ENCODE measurements around the gene ENO2. TPM values are rescaled to one million over a fixed set of nuclear protein-coding genes. Genes with fewer than 3 reads are reported as not detected.
A peak's percentile ranks its signal among the peaks of the same experiment; 100 is the strongest.
"Not testable (repeated sequence)": the region's sequence is repeated elsewhere in the genome, so short reads cannot be mapped to it uniquely, and the experiment has no call there.

The ENO2 gene
- total RNA-seq, 1 donor from 2014 or later = 41.8 TPM

GRCh38 chr12:6873094-6874014 lies 41.0 kb upstream of the ENO2 start, which contains the start of gene SPSB2:
TSS of gene SPSB2 (minus strand) at chr12:6873303. CDS start at chr12:6872901, 402 bp downstream.
- ATAC-seq (peak; percentile 94), DNase-seq (peak; percentile 100)
- Histone ChIP-seq H3K4me1 (peaks cover 34% of the 10 kb centered on the region), H3K9me3 (no peaks in the 10 kb centered on the region), H3K27me3 (no peaks in the 10 kb centered on the region), H3K27ac (peak within 1 kb of the TSS; percentile 89), H3K4me3 (peak within 1 kb of the TSS; percentile 96), H3K36me3 (peaks cover 33% of the 10 kb centered on the region)
- TF ChIP-seq, protein P1, sequence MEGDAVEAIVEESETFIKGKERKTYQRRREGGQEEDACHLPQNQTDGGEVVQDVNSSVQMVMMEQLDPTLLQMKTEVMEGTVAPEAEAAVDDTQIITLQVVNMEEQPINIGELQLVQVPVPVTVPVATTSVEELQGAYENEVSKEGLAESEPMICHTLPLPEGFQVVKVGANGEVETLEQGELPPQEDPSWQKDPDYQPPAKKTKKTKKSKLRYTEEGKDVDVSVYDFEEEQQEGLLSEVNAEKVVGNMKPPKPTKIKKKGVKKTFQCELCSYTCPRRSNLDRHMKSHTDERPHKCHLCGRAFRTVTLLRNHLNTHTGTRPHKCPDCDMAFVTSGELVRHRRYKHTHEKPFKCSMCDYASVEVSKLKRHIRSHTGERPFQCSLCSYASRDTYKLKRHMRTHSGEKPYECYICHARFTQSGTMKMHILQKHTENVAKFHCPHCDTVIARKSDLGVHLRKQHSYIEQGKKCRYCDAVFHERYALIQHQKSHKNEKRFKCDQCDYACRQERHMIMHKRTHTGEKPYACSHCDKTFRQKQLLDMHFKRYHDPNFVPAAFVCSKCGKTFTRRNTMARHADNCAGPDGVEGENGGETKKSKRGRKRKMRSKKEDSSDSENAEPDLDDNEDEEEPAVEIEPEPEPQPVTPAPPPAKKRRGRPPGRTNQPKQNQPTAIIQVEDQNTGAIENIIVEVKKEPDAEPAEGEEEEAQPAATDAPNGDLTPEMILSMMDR (IDR thresholded peaks at IDR 0.05) = no peak
- intact Hi-C loops (cut with DNase I) = loop anchor here (10.0 kb wide), 1 partner anchor 61 kb away; no protein-coding TSS in a partner anchor

GRCh38 chr12:6874015-6874368 lies 40.4 kb upstream of the ENO2 start:
- intact Hi-C loops (cut with DNase I) = loop anchor here (10.0 kb wide), 1 partner anchor 61 kb away; no protein-coding TSS in a partner anchor

GRCh38 chr12:6879824-6880223 lies 34.6 kb upstream of the ENO2 start:
- ATAC-seq = peak; percentile 26
- Histone ChIP-seq H3K27ac (peak overlapping the region; percentile 68), H3K36me3 (peaks cover 21% of the 10 kb centered on the region)
- H3K4me3 ChIP-seq, H3K4me1 ChIP-seq, H3K9me3 ChIP-seq, H3K27me3 ChIP-seq: not testable (repeated sequence)
- intact Hi-C loops (cut with DNase I) = loop anchor here (10.0 kb wide), 1 partner anchor 55 kb away; no protein-coding TSS in a partner anchor
- peak; percentile 81 for DNase-seq

More at GRCh38 chr12:6874015-6874368, 40.4 kb upstream of the ENO2 start:
- H3K4me3 ChIP-seq = peak overlapping the region; percentile 96
- H3K9me3 ChIP-seq, ATAC-seq, H3K27me3 ChIP-seq, DNase-seq: not testable (repeated sequence)
- peak overlapping the region; percentile 89 for H3K27ac ChIP-seq
- peaks cover 33% of the 10 kb centered on the region for H3K36me3 ChIP-seq
- H3K4me1 ChIP-seq = peaks cover 27% of the 10 kb centered on the region

- Histone ChIP-seq H3K4me1 (peaks cover 8% of the 10 kb centered on the region), H3K4me3 (no peak overlapping the region), H3K27ac (no peak overlapping the region), H3K36me3 (peaks cover 16% of the 10 kb centered on the region), H3K27me3 (no peaks in the 10 kb centered on the region), H3K9me3 (no peaks in the 10 kb centered on the region)
- TF ChIP-seq, protein P1 (IDR thresholded peaks at IDR 0.05) = no peak
- ATAC-seq (no peak), DNase-seq (no peak)
- intact Hi-C loops (cut with DNase I) = no loop called here
These were observed 31.1 kb upstream of the ENO2 start for GRCh38 chr12:6883252-6883651.

DNA sequence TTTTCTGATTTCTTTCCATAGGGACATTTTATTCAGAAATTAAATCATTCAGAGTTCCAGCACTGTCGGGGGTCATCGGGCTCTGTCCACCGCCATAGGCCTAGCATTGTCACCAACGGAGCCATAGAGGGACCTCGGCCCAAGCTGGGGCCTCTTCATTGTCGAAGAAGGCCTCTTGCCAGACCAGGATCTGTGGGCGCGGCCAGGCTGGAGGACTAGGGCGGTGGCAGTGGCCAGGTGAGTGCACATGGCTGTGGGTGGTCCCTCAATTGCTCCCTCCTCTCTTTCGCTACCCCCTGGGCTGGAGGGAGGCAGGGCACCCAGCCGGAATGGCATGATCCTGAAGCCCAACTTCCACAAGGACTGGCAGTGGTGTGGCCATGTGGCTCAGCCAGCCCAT lies 30.7 kb upstream of the ENO2 start:
- ATAC-seq = no peak
- H3K36me3 ChIP-seq = peaks cover 16% of the 10 kb centered on the region
- intact Hi-C loops (cut with DNase I) = no loop called here
- H3K27me3 ChIP-seq = no peaks in the 10 kb centered on the region
- TF ChIP-seq, protein P1 (IDR thresholded peaks at IDR 0.05) = no peak
- no peak overlapping the region for H3K4me3 ChIP-seq
- no peak for DNase-seq
- H3K4me1 ChIP-seq = peaks cover 8% of the 10 kb centered on the region
- H3K27ac ChIP-seq = no peak overlapping the region
- no peaks in the 10 kb centered on the region for H3K9me3 ChIP-seq

DNA sequence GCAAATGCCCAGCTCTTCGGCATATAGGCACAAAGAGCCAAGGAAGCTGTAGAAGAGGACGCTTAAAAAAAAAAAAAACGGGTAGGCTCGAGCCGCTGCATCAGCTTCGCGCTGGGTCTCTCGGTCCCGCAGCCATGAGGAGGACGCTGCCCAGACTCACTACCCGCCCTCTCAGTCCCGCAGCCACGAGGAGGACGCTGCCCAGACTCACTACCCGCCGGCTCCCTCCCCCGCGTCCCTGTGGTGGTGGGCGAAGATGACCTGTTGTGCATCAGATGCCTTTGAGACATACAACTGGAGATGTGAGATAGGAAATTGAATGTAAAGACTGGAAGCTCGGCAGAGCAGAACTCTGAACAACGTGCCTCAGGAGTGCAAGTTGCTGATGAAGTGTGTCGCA lies 29.8 kb upstream of the ENO2 start:
- ATAC-seq (no peak), DNase-seq (no peak)
- H3K4me3 ChIP-seq = no peak overlapping the region
- peaks cover 8% of the 10 kb centered on the region for H3K4me1 ChIP-seq
- no peaks in the 10 kb centered on the region for H3K27me3 ChIP-seq
- H3K9me3 ChIP-seq = no peaks in the 10 kb centered on the region
- peaks cover 16% of the 10 kb centered on the region for H3K36me3 ChIP-seq
- intact Hi-C loops (cut with DNase I) = no loop called here
- H3K27ac ChIP-seq = no peak overlapping the region
- TF ChIP-seq, protein P1 (IDR thresholded peaks at IDR 0.05) = no peak

DNA sequence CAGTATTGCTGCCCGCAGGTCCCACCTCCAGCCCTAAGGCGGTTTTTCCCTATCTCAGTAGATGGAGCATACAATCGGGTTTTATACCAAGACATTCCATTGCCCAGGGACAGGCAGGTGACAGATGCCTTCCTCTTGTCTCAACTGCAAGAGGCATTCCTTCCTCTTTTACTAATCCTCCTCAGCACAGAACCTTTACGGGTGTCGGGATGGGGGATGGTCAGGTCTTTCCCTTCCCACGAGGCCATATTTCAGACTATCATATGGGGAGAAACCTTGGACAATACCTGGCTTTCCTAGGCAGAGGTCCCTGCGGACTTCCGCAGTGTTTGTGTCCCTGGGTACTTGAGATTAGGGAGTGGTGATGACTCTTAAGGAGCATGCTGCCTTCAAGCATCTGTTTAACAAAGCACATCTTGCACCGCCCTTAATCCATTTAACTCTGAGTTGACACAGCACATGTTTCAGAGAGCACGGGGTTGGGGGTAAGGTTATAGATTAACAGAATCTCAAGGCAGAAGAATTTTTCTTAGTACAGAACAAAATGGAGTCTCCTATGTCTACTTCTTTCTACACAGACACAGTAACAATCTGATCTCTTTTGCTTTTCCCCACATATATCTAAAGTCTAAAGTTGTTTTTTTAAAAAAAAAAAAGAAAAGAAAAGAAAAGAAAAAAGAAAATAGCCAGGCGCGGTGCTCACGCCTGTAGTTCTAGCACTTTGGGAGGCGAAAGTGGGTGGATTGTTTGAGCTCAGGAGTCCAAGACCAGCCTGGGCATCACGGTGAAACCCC lies 28.0 kb upstream of the ENO2 start:
- H3K36me3 ChIP-seq = peaks cover 16% of the 10 kb centered on the region
- DNase-seq; H3K9me3 ChIP-seq; H3K27me3 ChIP-seq; H3K4me3 ChIP-seq; ATAC-seq; intact Hi-C loops (cut with DNase I); H3K4me1 ChIP-seq: not testable (repeated sequence)
- peak overlapping the region; percentile 67 for H3K27ac ChIP-seq
